HG02970 (cell line): ENCODE results near the gene TARBP1.
"Not testable (repeated sequence)": the region's sequence is repeated elsewhere in the genome, so short reads cannot be mapped to it uniquely, and the experiment has no call there.

ENCODE experiments used
- ATAC-seq: cut with Tn5 transposase; IDR thresholded peaks from one replicate; pipeline ENCODE4 v1.9.1; 2021; ENCODE audit warnings: mild to moderate bottlenecking, moderate library complexity, moderate number of reproducible peaks; ENCODE audit not compliant: unreplicated experiment, low FRiP score

The TARBP1 gene, protein sequence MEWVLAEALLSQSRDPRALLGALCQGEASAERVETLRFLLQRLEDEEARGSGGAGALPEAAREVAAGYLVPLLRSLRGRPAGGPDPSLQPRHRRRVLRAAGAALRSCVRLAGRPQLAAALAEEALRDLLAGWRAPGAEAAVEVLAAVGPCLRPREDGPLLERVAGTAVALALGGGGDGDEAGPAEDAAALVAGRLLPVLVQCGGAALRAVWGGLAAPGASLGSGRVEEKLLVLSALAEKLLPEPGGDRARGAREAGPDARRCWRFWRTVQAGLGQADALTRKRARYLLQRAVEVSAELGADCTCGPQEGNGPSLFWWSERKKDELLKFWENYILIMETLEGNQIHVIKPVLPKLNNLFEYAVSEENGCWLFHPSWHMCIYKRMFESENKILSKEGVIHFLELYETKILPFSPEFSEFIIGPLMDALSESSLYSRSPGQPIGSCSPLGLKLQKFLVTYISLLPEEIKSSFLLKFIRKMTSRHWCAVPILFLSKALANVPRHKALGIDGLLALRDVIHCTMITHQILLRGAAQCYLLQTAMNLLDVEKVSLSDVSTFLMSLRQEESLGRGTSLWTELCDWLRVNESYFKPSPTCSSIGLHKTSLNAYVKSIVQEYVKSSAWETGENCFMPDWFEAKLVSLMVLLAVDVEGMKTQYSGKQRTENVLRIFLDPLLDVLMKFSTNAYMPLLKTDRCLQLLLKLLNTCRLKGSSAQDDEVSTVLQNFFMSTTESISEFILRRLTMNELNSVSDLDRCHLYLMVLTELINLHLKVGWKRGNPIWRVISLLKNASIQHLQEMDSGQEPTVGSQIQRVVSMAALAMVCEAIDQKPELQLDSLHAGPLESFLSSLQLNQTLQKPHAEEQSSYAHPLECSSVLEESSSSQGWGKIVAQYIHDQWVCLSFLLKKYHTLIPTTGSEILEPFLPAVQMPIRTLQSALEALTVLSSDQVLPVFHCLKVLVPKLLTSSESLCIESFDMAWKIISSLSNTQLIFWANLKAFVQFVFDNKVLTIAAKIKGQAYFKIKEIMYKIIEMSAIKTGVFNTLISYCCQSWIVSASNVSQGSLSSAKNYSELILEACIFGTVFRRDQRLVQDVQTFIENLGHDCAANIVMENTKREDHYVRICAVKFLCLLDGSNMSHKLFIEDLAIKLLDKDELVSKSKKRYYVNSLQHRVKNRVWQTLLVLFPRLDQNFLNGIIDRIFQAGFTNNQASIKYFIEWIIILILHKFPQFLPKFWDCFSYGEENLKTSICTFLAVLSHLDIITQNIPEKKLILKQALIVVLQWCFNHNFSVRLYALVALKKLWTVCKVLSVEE (N-terminal part only)

DNA sequence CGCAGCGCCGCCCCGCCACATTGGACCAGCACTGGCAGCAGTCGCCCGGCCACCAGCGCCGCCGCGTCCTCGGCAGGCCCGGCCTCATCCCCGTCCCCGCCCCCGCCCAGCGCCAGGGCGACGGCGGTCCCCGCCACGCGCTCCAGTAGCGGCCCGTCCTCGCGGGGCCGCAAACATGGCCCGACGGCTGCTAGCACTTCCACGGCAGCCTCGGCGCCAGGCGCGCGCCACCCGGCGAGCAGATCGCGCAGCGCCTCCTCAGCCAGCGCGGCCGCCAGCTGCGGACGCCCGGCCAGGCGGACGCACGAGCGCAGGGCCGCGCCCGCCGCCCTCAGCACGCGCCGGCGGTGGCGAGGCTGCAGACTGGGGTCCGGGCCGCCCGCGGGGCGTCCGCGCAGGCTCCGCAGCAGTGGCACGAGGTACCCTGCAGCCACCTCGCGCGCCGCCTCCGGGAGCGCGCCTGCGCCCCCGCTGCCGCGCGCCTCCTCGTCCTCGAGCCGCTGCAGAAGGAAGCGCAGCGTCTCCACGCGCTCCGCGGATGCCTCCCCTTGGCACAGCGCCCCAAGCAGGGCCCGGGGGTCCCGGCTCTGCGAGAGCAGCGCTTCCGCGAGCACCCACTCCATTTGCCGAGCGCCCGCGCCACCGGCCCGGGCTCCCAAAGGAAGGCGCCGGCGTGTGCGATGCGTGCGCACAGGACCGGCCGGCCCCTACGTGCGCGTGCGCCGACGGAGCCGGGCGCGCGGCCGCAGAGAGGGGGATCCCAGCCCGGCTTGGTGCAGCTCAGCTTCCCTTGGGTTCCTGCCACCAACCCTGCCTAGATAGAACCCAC is at the start of gene TARBP1:
Gene TARBP1, minus strand, starts transcription at position 699 of the 829 bp plus-strand sequence. Its CDS starts 76 bp downstream, at position 623.
- peak; percentile 64 for ATAC-seq

GRCh38 chr1:234528074-234528865 is 49.3 kb upstream of the TARBP1 start:
- no peak for ATAC-seq

GRCh38 chr1:234527346-234527745 is 48.4 kb upstream of the TARBP1 start:
- ATAC-seq = no peak

GRCh38 chr1:234526922-234527321 is 47.9 kb upstream of the TARBP1 start:
- no peak for ATAC-seq

DNA sequence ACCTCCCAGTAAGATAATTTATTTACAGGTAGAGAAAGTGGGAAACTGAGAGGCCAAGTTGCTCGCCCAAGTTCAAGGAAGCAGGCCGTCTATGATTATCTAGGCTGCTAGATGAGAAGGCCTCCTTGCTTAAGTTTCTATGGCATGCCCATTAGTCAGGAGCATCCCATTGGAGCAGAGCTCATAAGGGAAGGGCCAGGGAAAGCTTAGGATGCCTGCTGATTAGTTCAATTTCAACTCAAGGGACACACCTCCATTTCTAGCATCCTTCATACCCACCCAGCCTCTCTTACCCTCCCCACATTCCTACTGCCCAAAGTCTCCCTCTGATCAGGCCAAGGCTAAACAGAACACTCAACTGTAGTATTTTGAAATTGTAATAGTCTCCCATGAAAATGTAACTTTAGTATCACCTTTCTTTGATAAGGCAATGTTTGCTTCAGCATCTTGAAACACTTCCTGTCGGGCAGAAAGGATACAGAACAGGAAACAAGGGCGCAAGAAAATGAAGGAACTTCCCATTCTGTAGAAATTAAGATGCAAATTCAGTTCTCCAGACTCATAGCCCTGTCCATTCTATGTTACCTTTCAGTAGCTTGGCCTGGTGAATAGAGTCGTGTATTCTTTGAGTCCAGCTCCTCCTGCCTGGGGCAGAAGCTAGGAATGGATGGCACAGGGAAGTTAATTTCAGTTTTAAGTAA is 46.3 kb upstream of the TARBP1 start:
- ATAC-seq = no peak

DNA sequence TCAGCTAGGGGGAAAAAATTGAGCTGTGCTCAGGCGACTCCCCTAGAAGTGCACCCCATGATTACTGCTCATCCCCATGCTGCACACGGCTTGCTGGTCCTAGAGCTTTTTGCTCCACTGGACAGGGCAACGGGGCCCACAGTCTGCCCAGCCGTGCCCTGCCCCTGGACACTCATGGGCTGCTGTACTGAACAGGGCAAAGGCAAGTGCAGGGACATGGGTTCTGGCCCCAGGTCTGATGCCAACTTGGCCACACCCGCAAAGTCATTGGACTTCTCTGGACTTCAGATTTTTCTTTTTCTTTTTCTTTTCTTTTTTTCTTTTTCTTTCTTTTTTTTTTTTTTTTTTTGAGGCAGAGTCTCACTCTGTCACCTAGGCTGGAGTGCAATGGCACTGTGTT is 42.9 kb upstream of the TARBP1 start:
- ATAC-seq = no peak

GRCh38 chr1:234520908-234521817 is 42.2 kb upstream of the TARBP1 start:
- no peak for ATAC-seq

DNA sequence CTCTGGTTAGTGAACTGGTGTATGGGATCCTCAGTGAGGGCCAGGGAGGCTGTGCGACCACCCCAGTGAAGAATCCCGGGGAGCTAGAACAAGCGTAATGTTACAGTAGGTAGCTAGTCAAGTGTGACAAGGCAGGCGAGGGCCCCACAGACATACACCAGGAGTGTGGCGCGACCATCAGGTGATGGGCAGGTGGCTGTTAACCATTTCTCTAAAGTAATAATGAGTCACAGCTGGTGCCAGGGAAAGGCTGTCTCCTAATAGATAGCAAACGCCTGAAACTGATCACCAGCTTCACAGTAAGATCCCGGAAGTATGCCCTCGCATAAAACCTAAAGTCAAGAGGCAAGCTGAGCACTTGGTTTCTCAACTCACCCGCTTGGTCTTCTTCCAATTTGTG is 40.5 kb upstream of the TARBP1 start:
- no peak for ATAC-seq

- no peak for ATAC-seq
These were observed 39.9 kb upstream of the TARBP1 start for GRCh38 chr1:234518876-234519275.

DNA sequence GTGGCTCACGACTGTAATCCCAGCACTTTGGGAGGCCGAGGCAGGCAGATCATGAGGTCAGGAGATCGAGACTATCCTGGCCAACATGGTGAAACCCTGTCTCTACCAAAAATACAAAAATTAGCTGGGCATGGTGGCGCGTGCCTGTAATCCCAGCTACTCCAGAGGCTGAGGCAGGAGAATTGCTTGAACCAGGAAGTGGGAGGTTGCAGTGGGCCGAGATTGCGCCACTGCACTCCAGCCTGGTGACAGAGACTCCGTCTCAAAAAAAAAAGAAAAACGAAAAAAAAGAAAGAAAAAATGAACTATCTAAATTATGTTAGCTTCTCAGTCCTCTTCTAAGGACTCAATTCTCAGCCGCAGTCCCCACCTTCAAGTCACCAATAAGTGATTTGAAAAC is 39.1 kb upstream of the TARBP1 start:
- not testable (repeated sequence) for ATAC-seq

DNA sequence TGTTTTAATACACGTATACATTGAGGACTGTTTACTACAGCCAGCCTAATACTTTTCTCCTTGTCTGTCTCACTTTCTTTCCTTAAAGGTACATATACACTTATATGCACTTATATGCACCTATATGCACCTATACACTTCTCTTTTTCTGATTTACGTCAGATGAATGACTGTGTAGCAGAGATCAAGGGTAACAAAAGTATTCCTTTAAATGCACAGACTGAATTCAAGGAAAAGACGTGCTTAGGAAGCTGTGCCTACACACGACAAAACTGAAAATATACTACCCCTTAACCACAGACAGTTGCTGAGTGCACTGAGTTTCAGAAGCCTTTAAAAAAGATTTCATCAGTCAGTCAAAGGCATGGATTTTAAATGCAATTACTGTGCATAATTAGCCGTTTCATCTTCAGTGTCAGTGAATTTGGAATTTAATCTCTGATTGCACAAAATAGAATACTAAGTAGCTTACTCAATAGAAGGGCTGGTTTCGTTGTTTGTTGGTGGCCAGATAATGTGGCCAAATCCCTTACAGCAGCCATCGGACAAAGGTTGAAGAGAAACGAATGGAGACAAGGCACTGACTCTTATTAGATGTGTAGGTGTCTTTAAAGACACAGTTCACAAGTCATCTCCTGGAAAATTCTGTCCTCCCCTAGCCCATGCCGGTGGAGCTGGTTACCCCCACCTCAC is 38.3 kb upstream of the TARBP1 start:
- no peak for ATAC-seq

DNA sequence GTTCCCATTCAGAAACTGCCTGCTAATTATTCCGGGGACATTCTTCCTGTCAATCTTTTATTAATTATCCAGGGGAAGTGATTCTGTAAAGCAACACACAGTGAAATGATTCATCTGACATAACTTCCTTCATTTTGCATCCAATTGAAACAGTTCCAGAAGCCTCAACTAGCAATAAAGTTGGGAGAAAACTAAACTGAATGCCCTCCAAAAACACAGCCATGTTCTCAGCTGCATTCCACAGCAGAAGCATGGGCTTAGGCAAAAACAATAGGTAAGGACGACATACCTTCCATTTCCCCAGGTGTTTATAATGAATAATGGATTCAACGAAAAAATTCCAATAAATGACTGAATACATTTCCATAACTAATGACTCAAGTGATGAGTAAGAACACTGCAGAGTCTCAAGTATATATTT is 36.9 kb upstream of the TARBP1 start:
- no peak for ATAC-seq

DNA sequence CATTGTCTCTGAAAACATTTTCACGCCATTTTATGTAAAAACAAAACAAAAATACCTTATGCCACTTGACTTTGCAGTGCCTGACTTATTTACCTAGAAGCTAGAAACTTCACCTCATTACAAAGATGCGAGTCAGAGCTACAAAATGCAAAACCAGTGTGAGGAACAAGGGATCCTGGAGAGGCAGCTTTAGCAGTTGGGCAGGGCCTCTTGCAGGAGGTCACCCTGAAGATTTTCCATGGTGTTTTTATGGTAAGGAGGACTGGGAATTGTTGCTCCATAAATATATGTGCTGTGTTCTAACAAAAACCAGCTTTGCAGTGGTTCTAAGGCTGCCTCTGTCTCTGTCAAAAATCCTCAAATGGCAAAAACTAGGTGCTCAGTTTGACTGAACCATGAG is 36.4 kb upstream of the TARBP1 start:
- ATAC-seq = no peak

GRCh38 chr1:234512451-234512861 is 33.5 kb upstream of the TARBP1 start:
- ATAC-seq = no peak

DNA sequence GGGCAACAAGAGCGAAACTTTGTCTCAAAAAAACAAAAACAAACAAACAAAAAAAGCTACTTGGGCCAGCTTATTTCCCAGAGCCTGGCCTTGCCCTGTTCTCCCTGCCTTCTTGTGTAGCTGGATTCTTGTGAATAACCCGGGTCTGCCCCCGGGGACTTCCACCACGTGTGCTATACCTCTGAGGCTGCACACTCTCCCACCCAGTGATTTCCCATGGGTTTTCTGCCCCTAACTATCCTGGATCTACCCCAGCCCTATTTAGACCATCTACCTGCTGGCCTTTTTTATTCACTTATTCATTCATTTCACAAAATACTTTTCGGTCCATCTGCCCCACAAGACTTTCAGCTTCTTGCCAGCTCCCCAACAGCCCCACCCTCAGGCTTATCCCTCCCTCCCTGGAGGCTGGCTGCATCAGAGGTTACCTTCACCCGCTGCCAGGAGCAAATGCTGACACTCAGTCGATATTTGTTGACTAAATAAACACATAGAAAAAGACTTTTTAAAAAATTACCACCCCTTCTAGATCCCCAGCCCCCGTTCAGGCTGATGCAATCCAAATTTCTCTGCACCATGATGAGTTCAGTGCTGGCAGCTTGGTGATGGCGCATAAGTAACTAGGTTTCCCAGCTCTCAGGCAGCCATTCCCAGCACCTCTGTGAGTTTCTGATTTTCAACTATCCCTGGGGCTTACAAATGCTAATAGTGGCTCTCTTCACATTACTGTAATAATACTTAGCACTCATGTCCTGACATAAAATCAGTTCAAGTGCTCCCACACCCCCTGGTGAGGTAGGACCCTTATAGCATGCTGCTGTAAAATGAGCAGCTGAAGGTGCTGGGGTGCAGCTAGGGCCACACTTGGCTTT is 30.7 kb upstream of the TARBP1 start:
- no peak for ATAC-seq
